CD4-positive, alpha-beta memory T cell (primary cell): ENCODE results near the gene DALRD3. TPM values are rescaled to one million over a fixed set of nuclear protein-coding genes. Genes with fewer than 3 reads are reported as not detected.

Experiments
- CTCF ChIA-PET: fragments of 350-600 bp; sonication (Branson Sonifier 250); formaldehyde crosslinking; loops from one replicate; lab custom pipeline; 2021; ENCODE audit warnings: inconsistent platforms; ENCODE audit not compliant: partially characterized antibody; lab: Charles Lee
- POLR2A ChIA-PET: fragments of 350-600 bp; sonication (Branson Sonifier 250); formaldehyde crosslinking; loops from one replicate; lab custom pipeline; 2021; ENCODE audit not compliant: partially characterized antibody; lab: Charles Lee
- DNase-seq, 5 donors: peaks; one replicate each; pipeline versions ENCODE4 v3.0.0 to v3.0.0-alpha.2; 2020 to 2022; ENCODE audit warnings: mixed read lengths in 1 of 5
- H3K27ac ChIP-seq: one replicate; pipeline ENCODE4 v1.7.0; 2013; ENCODE audit warnings: low read depth, low read length
- H3K27me3 ChIP-seq: 2 replicates; pipeline ENCODE4 v1.7.0; 2013; ENCODE audit warnings: mild to moderate bottlenecking, low read length, moderate library complexity; ENCODE audit not compliant: insufficient read depth
- H3K36me3 ChIP-seq: 2 replicates; pipeline ENCODE4 v1.7.0; 2013; ENCODE audit warnings: mild to moderate bottlenecking, low read length, moderate library complexity; ENCODE audit not compliant: insufficient read depth
- H3K4me1 ChIP-seq: 2 replicates; pipeline ENCODE4 v1.7.0; 2013; ENCODE audit warnings: mild to moderate bottlenecking, low read length, moderate library complexity; ENCODE audit not compliant: insufficient read depth
- H3K4me3 ChIP-seq, 2 donors: one replicate each; pipeline ENCODE4 v1.7.0; 2013; ENCODE audit warnings: low read length in 2 of 2, mild to moderate bottlenecking in 1 of 2
- H3K9me3 ChIP-seq, 2 donors: one replicate each; pipeline ENCODE4 v1.7.0; 2013; ENCODE audit warnings: low read length in 2 of 2, control low read depth in 1 of 2; ENCODE audit not compliant: control insufficient read depth in 1 of 2
- H3K27ac Mint-ChIP-seq, 7 donors: one replicate each; pipeline ENCODE4 v1.8.0; 2020 to 2021; ENCODE audit warnings: mixed read lengths in 7 of 7, mild to moderate bottlenecking in 6 of 7, inconsistent platforms in 3 of 7, moderate library complexity in 3 of 7
- H3K27me3 Mint-ChIP-seq, 2 donors: one replicate each; pipeline ENCODE4 v1.8.0; 2020 to 2021; ENCODE audit warnings: mixed read lengths in 2 of 2
- H3K36me3 Mint-ChIP-seq, 2 donors: one replicate each; pipeline ENCODE4 v1.8.0; 2020 to 2021; ENCODE audit warnings: mixed read lengths in 2 of 2, inconsistent platforms in 1 of 2, mild to moderate bottlenecking in 1 of 2
- H3K4me1 Mint-ChIP-seq, 4 donors: one replicate each; pipeline ENCODE4 v1.8.0; 2020 to 2021; ENCODE audit warnings: mixed read lengths in 4 of 4, mild to moderate bottlenecking in 1 of 4
- H3K4me3 Mint-ChIP-seq, 8 donors: one replicate each; pipeline ENCODE4 v1.8.0; 2020 to 2021; ENCODE audit warnings: mixed read lengths in 8 of 8, mild to moderate bottlenecking in 7 of 8, moderate library complexity in 6 of 8, inconsistent platforms in 3 of 8
- H3K9me3 Mint-ChIP-seq, 8 donors: one replicate each; pipeline ENCODE4 v1.8.0; 2020 to 2021; ENCODE audit warnings: mixed read lengths in 8 of 8, mild to moderate bottlenecking in 5 of 8, inconsistent platforms in 3 of 8, moderate library complexity in 1 of 8
- intact Hi-C: fragments of 100-400 bp; cut with micrococcal nuclease; formaldehyde crosslinking; loops from one replicate; pipeline ENCODE4 v1.15.1; 2023
- microRNA-seq: library from miRNA; unstranded; fragments of <30 nt; microRNA quantifications from one replicate; pipeline ENCODE4 v1.2.0, GENCODE V29; 2021; ENCODE audit warnings: borderline replicate concordance, borderline number of aligned reads, borderline microRNAs expressed, mixed read lengths
- polyA plus RNA-seq, 2 donors: library from polyadenylated mRNA; unstranded; fragments of 300-500 nt; fragmentation: Illumina TruSeq; gene quantifications; one replicate each; pipeline ENCODE4 v1.2.3, GENCODE V29; 2021
- total RNA-seq, 2 experiments: library from RNA; stranded (reverse); gene quantifications; one replicate each; pipeline ENCODE4 v1.2.3, GENCODE V29; 2021

The DALRD3 gene
- total and polyA plus RNA-seq, 4 experiments from 2014 or later = 31.2 to 41.3 (median 32.5) TPM

DNA sequence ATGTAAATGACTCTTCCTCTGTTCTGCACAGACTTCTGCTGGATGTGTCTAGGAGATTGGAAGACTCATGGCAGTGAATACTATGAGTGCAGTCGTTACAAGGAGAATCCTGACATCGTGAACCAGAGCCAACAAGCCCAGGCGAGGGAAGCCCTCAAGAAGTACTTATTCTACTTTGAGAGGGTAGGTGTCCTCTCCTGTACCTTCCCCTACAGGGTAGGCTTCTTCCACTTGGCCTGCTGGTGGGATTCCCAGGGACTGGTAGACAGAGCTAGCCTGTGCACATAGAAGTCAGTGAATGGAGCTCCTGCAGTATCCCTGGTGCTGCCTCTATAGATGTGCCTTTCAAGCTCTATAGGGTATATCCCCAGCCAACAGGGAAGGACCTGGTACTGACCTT lies 38.9 kb downstream of the DALRD3 start:
- CTCF ChIA-PET = no interaction called here

DNA sequence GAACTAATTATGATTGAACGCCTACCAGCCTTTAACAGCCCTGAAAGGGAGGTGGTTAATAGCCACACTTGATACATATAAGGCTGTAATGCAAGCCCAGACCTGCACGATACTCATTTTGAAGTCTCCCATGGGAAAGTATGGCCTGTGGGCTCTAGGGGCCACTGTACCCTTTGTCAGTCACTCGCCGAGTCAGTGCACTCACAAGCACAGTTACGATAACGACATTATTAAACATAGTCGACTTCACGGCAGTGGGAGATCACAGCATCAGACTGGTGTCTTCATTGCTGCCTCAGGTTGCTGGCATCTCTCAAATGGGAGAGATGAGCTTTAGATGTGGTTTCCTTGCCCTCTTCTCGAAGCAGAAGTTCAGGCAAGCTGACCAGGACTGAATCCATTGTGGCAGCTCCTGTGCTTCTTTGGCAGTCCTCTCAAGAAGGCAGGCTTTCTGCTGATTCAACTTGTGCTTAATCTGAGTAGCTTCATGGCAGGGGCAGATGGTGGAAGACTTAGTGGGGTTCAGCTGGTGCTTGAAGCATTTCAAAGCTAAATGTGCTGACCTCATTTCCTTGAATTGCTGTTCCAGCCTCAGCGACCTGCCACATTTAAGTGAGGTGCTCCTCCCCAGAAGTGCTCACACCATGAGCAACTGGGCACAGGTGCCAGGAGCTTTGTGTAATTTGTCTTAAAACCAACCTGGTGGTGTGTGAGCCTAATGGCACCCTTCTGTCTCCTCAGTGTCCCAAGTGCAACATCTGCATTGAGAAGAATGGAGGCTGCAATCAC lies 44.1 kb downstream of the DALRD3 start:
- peaks cover 0 to 8% (median 0%) of the 10 kb centered on the region in 4 donors for H3K4me1 Mint-ChIP-seq
- ChIA-PET CTCF (interaction anchor here (1.3 to 2.0 kb wide), 3 partner anchors 10 to 15 kb away, joined by 3 to 10 read pairs (median 4); partner anchors contain the start of gene P4HTM), POLR2A (interaction anchor here (1.0 to 1.2 kb wide), 2 partner anchors 13 to 18 kb away, joined by 3 to 4 read pairs; no protein-coding TSS in a partner anchor)
- intact Hi-C loops = no loop called here
- H3K36me3 ChIP-seq = peaks cover 69% of the 10 kb centered on the region
- no peaks in the 10 kb centered on the region for H3K9me3 ChIP-seq
- no peaks in the 10 kb centered on the region for H3K27me3 ChIP-seq
- no peaks in the 10 kb centered on the region for H3K27me3 Mint-ChIP-seq
- no peak for DNase-seq
- peak overlapping the region in 2 of 7 donors; percentile 14 to 46 for H3K27ac Mint-ChIP-seq
- H3K9me3 Mint-ChIP-seq = no peaks in the 10 kb centered on the region
- no peaks in the 10 kb centered on the region for H3K4me1 ChIP-seq
- no peak overlapping the region for H3K27ac ChIP-seq
- H3K36me3 Mint-ChIP-seq = peaks cover 51 to 68% of the 10 kb centered on the region in 2 donors
- no peak overlapping the region for H3K4me3 Mint-ChIP-seq
- H3K4me3 ChIP-seq = no peak overlapping the region

More for the DNA sequence above, 38.9 kb downstream of the DALRD3 start:
- peaks cover 56 to 75% of the 10 kb centered on the region in 2 donors for H3K36me3 Mint-ChIP-seq
- peak overlapping the region in 4 of 7 donors; percentile 3 to 69 (median 44) for H3K27ac Mint-ChIP-seq
- H3K4me3 Mint-ChIP-seq = no peak overlapping the region
- Histone ChIP-seq H3K27me3 (no peaks in the 10 kb centered on the region), H3K4me3 (no peak overlapping the region), H3K36me3 (peaks cover 59% of the 10 kb centered on the region), H3K4me1 (no peaks in the 10 kb centered on the region), H3K27ac (no peak overlapping the region), H3K9me3 (no peaks in the 10 kb centered on the region)
- H3K27me3 Mint-ChIP-seq = no peaks in the 10 kb centered on the region
- POLR2A ChIA-PET = interaction anchor here (1.0 kb wide), 1 partner anchor 114 kb away, joined by 3 read pairs; no protein-coding TSS in a partner anchor
- intact Hi-C loops = no loop called here
- DNase-seq = no peak
- no peaks in the 10 kb centered on the region for H3K9me3 Mint-ChIP-seq
- peaks cover 0 to 5% (median 0%) of the 10 kb centered on the region in 4 donors for H3K4me1 Mint-ChIP-seq

DNA sequence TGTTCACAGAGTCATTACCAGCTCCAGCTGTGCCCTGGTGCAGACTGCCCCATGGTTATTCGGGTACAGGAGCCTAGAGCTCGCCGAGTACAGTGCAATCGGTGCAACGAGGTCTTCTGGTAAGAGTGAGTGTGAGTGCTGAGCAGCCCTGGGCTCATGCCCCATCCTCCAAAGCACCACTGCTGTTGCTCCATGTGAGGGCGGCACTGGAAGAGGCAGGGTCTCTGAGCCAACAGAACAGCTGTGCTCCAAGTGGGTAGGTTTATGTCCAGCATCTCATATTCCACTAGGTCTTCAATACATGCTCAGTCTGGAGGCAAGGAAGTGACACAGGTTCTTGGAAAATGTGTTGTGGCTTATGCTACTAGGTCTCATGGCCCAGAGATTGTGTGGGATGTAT lies 47.8 kb downstream of the DALRD3 start:
- peaks cover 18% of the 10 kb centered on the region for H3K4me1 ChIP-seq
- H3K27ac ChIP-seq = no peak overlapping the region
- CTCF ChIA-PET = interaction anchor here (0.6 to 1.1 kb wide), 2 partner anchors 21 to 360 kb away, joined by 3 to 4 read pairs; no protein-coding TSS in a partner anchor
- H3K36me3 ChIP-seq = peaks cover 79% of the 10 kb centered on the region
- no peaks in the 10 kb centered on the region for H3K9me3 Mint-ChIP-seq
- H3K4me1 Mint-ChIP-seq = peaks cover 14 to 19% (median 15%) of the 10 kb centered on the region in 4 donors
- POLR2A ChIA-PET = interaction anchor here (1.1 kb wide), 1 partner anchor 37 kb away, joined by 3 read pairs; the partner anchor contains the start of gene WDR6
- no peaks in the 10 kb centered on the region for H3K27me3 Mint-ChIP-seq
- no peak for DNase-seq
- no peaks in the 10 kb centered on the region for H3K27me3 ChIP-seq
- intact Hi-C loops = no loop called here
- H3K9me3 ChIP-seq = no peaks in the 10 kb centered on the region
- peaks cover 45 to 80% of the 10 kb centered on the region in 2 donors for H3K36me3 Mint-ChIP-seq
- no peak overlapping the region for H3K27ac Mint-ChIP-seq
- H3K4me3 ChIP-seq = no peak overlapping the region
- H3K4me3 Mint-ChIP-seq = no peak overlapping the region

DNA sequence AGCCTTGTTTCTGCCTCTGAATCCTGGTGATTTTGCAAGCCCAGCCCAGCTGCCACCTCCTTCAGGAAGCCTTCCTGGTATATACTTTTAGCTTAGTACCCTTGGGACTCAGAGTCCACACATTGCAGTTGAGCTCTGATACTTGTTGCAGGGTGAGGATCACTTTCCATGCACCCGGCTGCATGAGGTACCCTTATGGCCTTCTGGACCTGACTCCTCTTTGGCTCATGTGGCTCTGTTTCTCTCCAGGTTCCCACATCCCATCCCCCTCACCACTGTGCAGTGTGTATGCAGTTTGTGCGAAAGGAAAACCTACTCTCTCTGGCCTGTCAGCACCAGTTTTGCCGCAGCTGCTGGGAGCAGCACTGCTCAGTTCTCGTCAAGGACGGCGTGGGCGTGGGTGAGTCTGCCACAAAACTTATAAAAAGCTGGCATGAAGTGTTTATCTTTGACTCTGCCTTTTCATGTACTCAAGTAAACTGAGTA lies 51.5 kb downstream of the DALRD3 start:
- H3K4me1 Mint-ChIP-seq = peaks cover 14 to 17% (median 14%) of the 10 kb centered on the region in 4 donors
- no peaks in the 10 kb centered on the region for H3K9me3 Mint-ChIP-seq
- CTCF ChIA-PET = interaction anchor here (1.1 to 2.3 kb wide), 2 partner anchors 9 to 21 kb away, joined by 3 to 11 read pairs; no protein-coding TSS in a partner anchor
- H3K36me3 Mint-ChIP-seq = peaks cover 41 to 78% of the 10 kb centered on the region in 2 donors
- Histone ChIP-seq H3K36me3 (peaks cover 49% of the 10 kb centered on the region), H3K9me3 (no peaks in the 10 kb centered on the region), H3K27ac (no peak overlapping the region), H3K27me3 (no peaks in the 10 kb centered on the region), H3K4me3 (no peak overlapping the region), H3K4me1 (peaks cover 18% of the 10 kb centered on the region)
- intact Hi-C loops = no loop called here
- no peaks in the 10 kb centered on the region for H3K27me3 Mint-ChIP-seq
- peak overlapping the region in 6 of 7 donors; percentile 13 to 87 (median 78) for H3K27ac Mint-ChIP-seq
- POLR2A ChIA-PET = no interaction called here
- DNase-seq = no peak
- H3K4me3 Mint-ChIP-seq = peak overlapping the region in 7 of 8 donors; percentile 13 to 73 (median 58)

DNA sequence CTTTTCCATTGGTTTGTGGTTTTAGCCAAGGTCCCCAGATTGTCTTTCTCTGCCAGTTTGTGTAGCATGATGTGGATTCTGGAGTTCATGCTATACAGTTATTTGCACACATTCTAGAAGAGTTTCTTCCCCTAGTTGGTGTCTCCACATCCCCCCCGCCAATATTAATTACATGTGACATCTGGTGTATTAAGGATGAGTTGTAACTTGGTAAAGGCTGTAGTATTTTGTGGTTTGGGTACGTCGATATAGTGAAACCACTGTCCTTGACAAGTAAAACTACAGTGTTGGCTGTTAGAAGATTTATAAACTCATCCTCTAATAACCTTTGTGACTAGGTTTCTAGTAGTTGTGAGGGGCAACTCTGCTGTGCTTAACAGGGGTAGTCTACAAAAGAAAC lies 52.0 kb downstream of the DALRD3 start:
- Mint-ChIP-seq H3K9me3 (no peaks in the 10 kb centered on the region), H3K4me1 (peaks cover 14 to 17% (median 15%) of the 10 kb centered on the region in 4 donors), H3K4me3 (peak overlapping the region in 2 of 8 donors; percentile 2 to 13), H3K27me3 (no peaks in the 10 kb centered on the region), H3K27ac (peak overlapping the region in 5 of 7 donors; percentile 0 to 83 (median 57)), H3K36me3 (peaks cover 36 to 78% of the 10 kb centered on the region in 2 donors)
- intact Hi-C loops = no loop called here
- Histone ChIP-seq H3K27me3 (no peaks in the 10 kb centered on the region), H3K9me3 (no peaks in the 10 kb centered on the region), H3K36me3 (peaks cover 44% of the 10 kb centered on the region), H3K27ac (no peak overlapping the region), H3K4me1 (peaks cover 18% of the 10 kb centered on the region), H3K4me3 (no peak overlapping the region)
- ChIA-PET POLR2A (no interaction called here), CTCF (interaction anchor here (1.1 to 2.3 kb wide), 2 partner anchors 9 to 21 kb away, joined by 3 to 11 read pairs; no protein-coding TSS in a partner anchor)
- no peak for DNase-seq

Small RNAs within 50 kb of the gene (microRNA-seq; reads per million reads assigned to microRNA genes)
- 8,447 reads per million, percentile 95 among the genes with 10 or more reads in this experiment for gene MIR191
- 1,036 reads per million, percentile 87 among the genes with 10 or more reads in this experiment for gene MIR425

Other genes starting within 250 kb of the DALRD3 start
- gene PRKAR2A, start 170.7 kb downstream of the DALRD3 start, total RNA-seq = 10 to 100 TPM; 41.7 to 45.0 TPM
- gene PRKAR2A, start 170.7 kb downstream of the DALRD3 start, polyA plus RNA-seq = 10 to 100 TPM; 11.2 to 16.1 TPM
- 10 to 100 TPM; 12.7 to 19.2 TPM for gene SLC25A20, start 119.7 kb downstream of the DALRD3 start, total RNA-seq
- 10 to 100 TPM; 21.9 to 67.6 TPM for gene SLC25A20, start 119.7 kb downstream of the DALRD3 start, polyA plus RNA-seq
- gene ARIH2, start 99.7 kb downstream of the DALRD3 start, total RNA-seq = 100 to 1,000 TPM; 141 to 149 TPM
- gene ARIH2, start 99.7 kb downstream of the DALRD3 start, polyA plus RNA-seq = 100 to 1,000 TPM; 109 to 153 TPM
- 10 to 100 TPM; 79.3 to 87.3 TPM for gene P4HTM, start 28.3 kb downstream of the DALRD3 start, total RNA-seq
- gene P4HTM, start 28.3 kb downstream of the DALRD3 start, polyA plus RNA-seq = 10 to 100 TPM; 29.7 to 32.8 TPM
- 100 to 1,000 TPM; 287 to 295 TPM for gene WDR6, start 11.2 kb downstream of the DALRD3 start, total RNA-seq
- 100 to 1,000 TPM; 105 to 143 TPM for gene WDR6, start 11.2 kb downstream of the DALRD3 start, polyA plus RNA-seq
- 10 to 100 TPM; 77.9 to 85.7 TPM for gene NDUFAF3, start 3.5 kb upstream of the DALRD3 start, total RNA-seq
- gene NDUFAF3, start 3.5 kb upstream of the DALRD3 start, polyA plus RNA-seq = 100 to 1,000 TPM; 145 to 169 TPM
- 10 to 100 TPM; 87.5 to 89.6 TPM for gene IMPDH2, start 10.8 kb upstream of the DALRD3 start, total RNA-seq
- 10 to 100 TPM; 82.9 to 87.5 TPM for gene IMPDH2, start 10.8 kb upstream of the DALRD3 start, polyA plus RNA-seq
- gene QRICH1, start 75.5 kb upstream of the DALRD3 start, total RNA-seq = 100 to 1,000 TPM; 172 to 177 TPM
- 10 to 100 TPM; 18.6 to 32.0 TPM for gene QRICH1, start 75.5 kb upstream of the DALRD3 start, polyA plus RNA-seq
- 100 to 1,000 TPM; 199 TPM for gene QARS1, start 86.2 kb upstream of the DALRD3 start, total RNA-seq
- gene QARS1, start 86.2 kb upstream of the DALRD3 start, polyA plus RNA-seq = 100 to 1,000 TPM; 102 to 116 TPM
- 100 to 1,000 TPM in 1 of 2 experiments, 10 to 100 TPM in 1; 91.7 to 105 TPM for gene USP19, start 102.2 kb upstream of the DALRD3 start, total RNA-seq
- gene USP19, start 102.2 kb upstream of the DALRD3 start, polyA plus RNA-seq = 10 to 100 TPM; 24.9 to 38.2 TPM
- 1 to 10 TPM in 1 of 2 experiments, not detected in 1; 1.1 TPM for gene LAMB2, start 114.5 kb upstream of the DALRD3 start, total RNA-seq
- gene LAMB2, start 114.5 kb upstream of the DALRD3 start, polyA plus RNA-seq = not detected
- gene CCDC71, start 147.8 kb upstream of the DALRD3 start, total RNA-seq = 10 to 100 TPM; 31.6 to 33.5 TPM
- gene CCDC71, start 147.8 kb upstream of the DALRD3 start, polyA plus RNA-seq = 1 to 10 TPM in 1 of 2 donors, under 1 TPM in 1; 0.13 to 2.1 TPM
- gene KLHDC8B, start 153.0 kb upstream of the DALRD3 start, total RNA-seq = 1 to 10 TPM; 1.9 to 2.0 TPM
- 1 to 10 TPM; 1.3 to 1.8 TPM for gene KLHDC8B, start 153.0 kb upstream of the DALRD3 start, polyA plus RNA-seq